ENCODE results near the gene LONP1.
"Not testable (repeated sequence)": the region's sequence is repeated elsewhere in the genome, so short reads cannot be mapped to it uniquely, and the experiment has no call there.

LONP1 gene

GRCh38 chr19:5703819-5704818, 15.8 kb downstream of the LONP1 start:
- in situ Hi-C loops (cut with HindIII; ENCODE audit: low sequenced_read_pairs) = no loop called here
- no peak for DNase-seq (ENCODE audit: low read depth)
- no peak for TF ChIP-seq CTCF (IDR thresholded peaks at IDR 0.05; ENCODE audit: low read depth, low read length, missing control alignments)
- no peak overlapping the region for H3K4me3 ChIP-seq (ENCODE audit: low read depth, low read length)

- DNase-seq (ENCODE audit: low read depth); in situ Hi-C loops (cut with HindIII; ENCODE audit: low sequenced_read_pairs); H3K4me3 ChIP-seq (ENCODE audit: low read depth, low read length): not testable (repeated sequence)
These were observed 17.9 kb downstream of the LONP1 start for GRCh38 chr19:5702053-5702410.

GRCh38 chr19:5700455-5701092, 19.4 kb downstream of the LONP1 start:
- no peak for DNase-seq (ENCODE audit: low read depth)
- H3K4me3 ChIP-seq (ENCODE audit: low read depth, low read length) = no peak overlapping the region
- in situ Hi-C loops (cut with HindIII; ENCODE audit: low sequenced_read_pairs) = no loop called here
- TF ChIP-seq CTCF (IDR thresholded peaks at IDR 0.05; ENCODE audit: low read depth, low read length, missing control alignments) = no peak

GRCh38 chr19:5698635-5699422, 21.1 kb downstream of the LONP1 start:
- TF ChIP-seq CTCF (IDR thresholded peaks at IDR 0.05; ENCODE audit: low read depth, low read length, missing control alignments) = no peak
- in situ Hi-C loops (cut with HindIII; ENCODE audit: low sequenced_read_pairs) = no loop called here
- DNase-seq (ENCODE audit: low read depth) = no peak
- H3K4me3 ChIP-seq (ENCODE audit: low read depth, low read length) = no peak overlapping the region

- DNase-seq (ENCODE audit: low read depth) = no peak
- no peak overlapping the region for H3K4me3 ChIP-seq (ENCODE audit: low read depth, low read length)
- TF ChIP-seq CTCF (IDR thresholded peaks at IDR 0.05; ENCODE audit: low read depth, low read length, missing control alignments) = no peak
- in situ Hi-C loops (cut with HindIII; ENCODE audit: low sequenced_read_pairs) = no loop called here
These were observed 21.9 kb downstream of the LONP1 start for GRCh38 chr19:5697890-5698634.

- in situ Hi-C loops (cut with HindIII; ENCODE audit: low sequenced_read_pairs) = no loop called here
- no peak for TF ChIP-seq CTCF (IDR thresholded peaks at IDR 0.05; ENCODE audit: low read depth, low read length, missing control alignments)
- no peak overlapping the region for H3K4me3 ChIP-seq (ENCODE audit: low read depth, low read length)
These were observed 22.7 kb downstream of the LONP1 start for GRCh38 chr19:5697022-5697889.

More at GRCh38 chr19:5697022-5697889, 22.7 kb downstream of the LONP1 start:
- DNase-seq (ENCODE audit: low read depth) = no peak

All from astrocyte of the cerebellum (primary cell).